Glutamatergic neuron (in vitro differentiated cells): ENCODE measurements around the gene RING1. TPM values are rescaled to one million over a fixed set of nuclear protein-coding genes. Genes with fewer than 3 reads are reported as not detected.
A peak's percentile ranks its signal among the peaks of the same experiment; 100 is the strongest.

Experiments
- DNase-seq: peaks from one replicate; pipeline ENCODE4 v3.0.0; 2022
- H3K27ac Mint-ChIP-seq: one replicate; pipeline ENCODE4 v1.8.0; 2020; ENCODE audit warnings: mild to moderate bottlenecking, mixed read lengths, inconsistent platforms; ENCODE audit not compliant: unreplicated experiment
- H3K27me3 Mint-ChIP-seq: one replicate; pipeline ENCODE4 v1.8.0; 2020; ENCODE audit warnings: mild to moderate bottlenecking, moderate library complexity, mixed read lengths, inconsistent platforms; ENCODE audit not compliant: unreplicated experiment
- H3K36me3 Mint-ChIP-seq: one replicate; pipeline ENCODE4 v1.8.0; 2020; ENCODE audit warnings: mild to moderate bottlenecking, mixed read lengths, inconsistent platforms; ENCODE audit not compliant: unreplicated experiment
- H3K4me1 Mint-ChIP-seq: one replicate; pipeline ENCODE4 v1.8.0; 2020; ENCODE audit warnings: mild to moderate bottlenecking, low read depth, mixed read lengths, inconsistent platforms; ENCODE audit not compliant: unreplicated experiment
- H3K4me3 Mint-ChIP-seq: one replicate; pipeline ENCODE4 v1.8.0; 2020; ENCODE audit warnings: mild to moderate bottlenecking, mixed read lengths, inconsistent platforms; ENCODE audit not compliant: unreplicated experiment
- H3K9me3 Mint-ChIP-seq: one replicate; pipeline ENCODE4 v1.8.0; 2020; ENCODE audit warnings: mild to moderate bottlenecking, moderate library complexity, mixed read lengths, inconsistent platforms; ENCODE audit not compliant: unreplicated experiment
- CTCF ChIP-seq: fragments of 200-600 bp; sonication (generic); IDR thresholded peaks from one replicate; pipeline ENCODE4 v1.5.0; 2021; ENCODE audit not compliant: partially characterized antibody, unreplicated experiment
- total RNA-seq: library from RNA; stranded (reverse); fragmentation: NEBNext Ultra II Directional; extraction: Animal tissue kit (Norgen Biotek cat#: 25700); gene quantifications from one replicate; pipeline ENCODE4 v1.2.1, GENCODE V29; 2021; ENCODE audit not compliant: unreplicated experiment

RING1 gene
- total RNA-seq, 1 donor from 2014 or later = 37.3 TPM

GRCh38 chr6:33213166-33213988, 5.1 kb downstream of the RING1 start:
- Mint-ChIP-seq H3K4me1 (peaks cover 3% of the 10 kb centered on the region), H3K4me3 (peak overlapping the region; percentile 89), H3K27me3 (peaks cover 22% of the 10 kb centered on the region), H3K36me3 (no peaks in the 10 kb centered on the region), H3K27ac (no peak overlapping the region), H3K9me3 (peaks cover 5% of the 10 kb centered on the region)
- DNase-seq = peak; percentile 55
- TF ChIP-seq CTCF = no peak

- H3K4me3 Mint-ChIP-seq = peak overlapping the region; percentile 89
- peaks cover 6% of the 10 kb centered on the region for H3K9me3 Mint-ChIP-seq
- no peak for DNase-seq
- peaks cover 3% of the 10 kb centered on the region for H3K4me1 Mint-ChIP-seq
- H3K27me3 Mint-ChIP-seq = peaks cover 20% of the 10 kb centered on the region
- H3K27ac Mint-ChIP-seq = no peak overlapping the region
- TF ChIP-seq CTCF = no peak
- no peaks in the 10 kb centered on the region for H3K36me3 Mint-ChIP-seq
Observed at GRCh38 chr6:33213989-33214335, 5.7 kb downstream of the RING1 start.

- DNase-seq = no peak
- H3K4me1 Mint-ChIP-seq = peaks cover 3% of the 10 kb centered on the region
- no peak overlapping the region for H3K4me3 Mint-ChIP-seq
- peaks cover 17% of the 10 kb centered on the region for H3K27me3 Mint-ChIP-seq
- peaks cover 4% of the 10 kb centered on the region for H3K9me3 Mint-ChIP-seq
- no peaks in the 10 kb centered on the region for H3K36me3 Mint-ChIP-seq
- TF ChIP-seq CTCF = no peak
- no peak overlapping the region for H3K27ac Mint-ChIP-seq
Observed at GRCh38 chr6:33215271-33216116, 7.2 kb downstream of the RING1 start.

GRCh38 chr6:33216117-33216649, 7.9 kb downstream of the RING1 start:
- Mint-ChIP-seq H3K4me3 (no peak overlapping the region), H3K27me3 (peaks cover 17% of the 10 kb centered on the region), H3K36me3 (no peaks in the 10 kb centered on the region)

More at GRCh38 chr6:33216117-33216649, 7.9 kb downstream of the RING1 start:
- H3K27ac Mint-ChIP-seq = no peak overlapping the region
- peaks cover 4% of the 10 kb centered on the region for H3K9me3 Mint-ChIP-seq
- TF ChIP-seq CTCF = no peak
- DNase-seq = no peak
- H3K4me1 Mint-ChIP-seq = peaks cover 3% of the 10 kb centered on the region
